ENCODE data around the gene ZNF746. TPM values are rescaled to one million over a fixed set of nuclear protein-coding genes. Genes with fewer than 3 reads are reported as not detected.

Gene ZNF746
- polyA plus RNA-seq, 1 donor (not counting 4 experiments of a cell fraction or from before 2014, with no cell fraction given), result 7.0 TPM

DNA sequence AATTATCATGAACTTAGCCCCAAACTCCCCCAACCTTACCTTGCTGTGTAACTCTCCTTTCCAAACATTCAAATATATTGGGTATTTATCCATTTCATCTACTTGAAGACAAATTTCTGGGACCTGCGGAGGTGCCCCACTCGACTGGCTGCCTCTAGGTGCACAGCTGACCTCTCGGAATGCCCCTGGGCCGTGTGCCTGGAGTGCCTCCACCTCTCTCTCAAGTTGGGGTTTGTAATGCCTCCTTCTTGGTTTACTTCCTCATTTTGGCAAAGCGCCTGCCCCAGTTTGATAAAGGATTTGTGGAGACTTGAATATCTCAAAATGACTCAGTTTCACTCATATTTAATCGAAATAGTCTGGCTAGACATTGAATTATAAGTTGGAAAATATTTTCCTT, 53.3 kb downstream of the ZNF746 start:
- no peak for FAIRE-seq
- dilution Hi-C loops (cut with MboI; ENCODE audit: extremely low pct_ligation_motif_present, low sequenced_read_pairs), result no loop called here
- no peaks in the 10 kb centered on the region for H4K20me1 ChIP-seq (ENCODE audit: control insufficient read depth, extremely low read depth, insufficient read depth, low read length)

DNA sequence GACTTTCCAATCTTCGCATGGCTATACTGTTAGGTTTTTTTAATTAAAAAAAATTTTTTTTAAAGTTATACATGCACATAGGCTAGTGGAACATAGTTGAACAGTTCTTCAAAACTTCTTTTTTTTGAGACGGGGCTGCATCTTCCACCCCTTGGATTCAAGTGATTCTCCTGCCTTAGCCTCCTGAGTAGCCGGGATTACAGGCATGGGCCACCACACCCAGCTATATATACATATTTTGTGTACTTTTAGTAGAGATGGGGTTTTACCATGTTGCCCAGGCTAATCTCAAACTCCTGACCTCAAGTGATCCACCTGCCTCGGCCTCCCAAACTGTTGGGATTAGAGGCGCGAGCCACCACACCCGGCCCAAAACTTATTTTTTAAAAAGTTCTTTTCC, 54.1 kb downstream of the ZNF746 start:
- no peaks in the 10 kb centered on the region for H3K4me1 ChIP-seq (ENCODE audit: control insufficient read depth, extremely low read depth, insufficient read depth, low read length)
- H3K79me2 ChIP-seq (ENCODE audit: control insufficient read depth, insufficient read depth, low read length), result peaks cover 3% of the 10 kb centered on the region
- H3K4me2 ChIP-seq (ENCODE audit: control insufficient read depth, extremely low read depth, insufficient read depth, low read depth, low read length), result no peak overlapping the region
- no peak overlapping the region for H3K4me3 ChIP-seq (ENCODE audit: control insufficient read depth in 2 of 3, extremely low read depth in 1 of 3, insufficient read depth in 2 of 3, low read depth in 1 of 3, low read length in 3 of 3)
- peaks cover 3% of the 10 kb centered on the region for H3K9me1 ChIP-seq (ENCODE audit: control insufficient read depth, extremely low read depth, insufficient read depth, low read length)
- no peak overlapping the region for H3K27ac ChIP-seq (ENCODE audit: control insufficient read depth, insufficient read depth, low read length)
- FAIRE-seq (no peak), DNase-seq (ENCODE audit: low read depth, low spot score) (no peak)
- no peak for TF ChIP-seq EZH2 (IDR thresholded peaks at IDR 0.05; ENCODE audit: low read length)
- TF ChIP-seq, protein P1, sequence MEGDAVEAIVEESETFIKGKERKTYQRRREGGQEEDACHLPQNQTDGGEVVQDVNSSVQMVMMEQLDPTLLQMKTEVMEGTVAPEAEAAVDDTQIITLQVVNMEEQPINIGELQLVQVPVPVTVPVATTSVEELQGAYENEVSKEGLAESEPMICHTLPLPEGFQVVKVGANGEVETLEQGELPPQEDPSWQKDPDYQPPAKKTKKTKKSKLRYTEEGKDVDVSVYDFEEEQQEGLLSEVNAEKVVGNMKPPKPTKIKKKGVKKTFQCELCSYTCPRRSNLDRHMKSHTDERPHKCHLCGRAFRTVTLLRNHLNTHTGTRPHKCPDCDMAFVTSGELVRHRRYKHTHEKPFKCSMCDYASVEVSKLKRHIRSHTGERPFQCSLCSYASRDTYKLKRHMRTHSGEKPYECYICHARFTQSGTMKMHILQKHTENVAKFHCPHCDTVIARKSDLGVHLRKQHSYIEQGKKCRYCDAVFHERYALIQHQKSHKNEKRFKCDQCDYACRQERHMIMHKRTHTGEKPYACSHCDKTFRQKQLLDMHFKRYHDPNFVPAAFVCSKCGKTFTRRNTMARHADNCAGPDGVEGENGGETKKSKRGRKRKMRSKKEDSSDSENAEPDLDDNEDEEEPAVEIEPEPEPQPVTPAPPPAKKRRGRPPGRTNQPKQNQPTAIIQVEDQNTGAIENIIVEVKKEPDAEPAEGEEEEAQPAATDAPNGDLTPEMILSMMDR (optimal IDR thresholded peaks at IDR 0.05 in 1 of 3, IDR thresholded peaks at IDR 0.05 in 1 of 3, conservative IDR thresholded peaks at IDR 0.05 in 1 of 3; ENCODE audit: extremely low read depth in 1 of 3, insufficient read depth in 2 of 3, low read length in 3 of 3), result no peak
- H3K9ac ChIP-seq (ENCODE audit: control insufficient read depth, extremely low read depth, insufficient read depth, low read length), result no peak overlapping the region
- peaks cover 7 to 23% of the 10 kb centered on the region in 2 experiments for H3K36me3 ChIP-seq (ENCODE audit: control insufficient read depth in 2 of 2, extremely low read depth in 1 of 2, insufficient read depth in 2 of 2, low read length in 2 of 2)
- no peaks in the 10 kb centered on the region for H4K20me1 ChIP-seq (ENCODE audit: control insufficient read depth, extremely low read depth, insufficient read depth, low read length)
- H3K9me3 ChIP-seq (ENCODE audit: control insufficient read depth, low read depth, low read length), result no peaks in the 10 kb centered on the region
- dilution Hi-C loops (cut with MboI; ENCODE audit: extremely low pct_ligation_motif_present, low sequenced_read_pairs), result no loop called here
- H3K27me3 ChIP-seq (ENCODE audit: control insufficient read depth, extremely low read depth, insufficient read depth, low read length), result no peaks in the 10 kb centered on the region
- H2AFZ ChIP-seq (ENCODE audit: control insufficient read depth, low read length), result no peak overlapping the region

More for the DNA sequence above, 53.3 kb downstream of the ZNF746 start:
- no peak overlapping the region for H3K27ac ChIP-seq (ENCODE audit: control insufficient read depth, insufficient read depth, low read length)
- no peak overlapping the region for H3K9ac ChIP-seq (ENCODE audit: control insufficient read depth, extremely low read depth, insufficient read depth, low read length)
- H3K9me3 ChIP-seq (ENCODE audit: control insufficient read depth, low read depth, low read length), result no peaks in the 10 kb centered on the region
- H3K9me1 ChIP-seq (ENCODE audit: control insufficient read depth, extremely low read depth, insufficient read depth, low read length), result peaks cover 3% of the 10 kb centered on the region
- H3K4me2 ChIP-seq (ENCODE audit: control insufficient read depth, extremely low read depth, insufficient read depth, low read depth, low read length), result no peak overlapping the region
- no peaks in the 10 kb centered on the region for H3K4me1 ChIP-seq (ENCODE audit: control insufficient read depth, extremely low read depth, insufficient read depth, low read length)
- TF ChIP-seq EZH2 (IDR thresholded peaks at IDR 0.05; ENCODE audit: low read length), result no peak
- TF ChIP-seq, protein P1 (optimal IDR thresholded peaks at IDR 0.05 in 1 of 3, IDR thresholded peaks at IDR 0.05 in 1 of 3, conservative IDR thresholded peaks at IDR 0.05 in 1 of 3; ENCODE audit: extremely low read depth in 1 of 3, insufficient read depth in 2 of 3, low read length in 3 of 3), result no peak
- H3K36me3 ChIP-seq (ENCODE audit: control insufficient read depth in 2 of 2, extremely low read depth in 1 of 2, insufficient read depth in 2 of 2, low read length in 2 of 2), result peaks cover 4 to 20% of the 10 kb centered on the region in 2 experiments
- DNase-seq (ENCODE audit: low read depth, low spot score), result no peak
- peaks cover 3% of the 10 kb centered on the region for H3K79me2 ChIP-seq (ENCODE audit: control insufficient read depth, insufficient read depth, low read length)
- H3K4me3 ChIP-seq (ENCODE audit: control insufficient read depth in 2 of 3, extremely low read depth in 1 of 3, insufficient read depth in 2 of 3, low read depth in 1 of 3, low read length in 3 of 3), result no peak overlapping the region
- no peak overlapping the region for H2AFZ ChIP-seq (ENCODE audit: control insufficient read depth, low read length)
- H3K27me3 ChIP-seq (ENCODE audit: control insufficient read depth, extremely low read depth, insufficient read depth, low read length), result no peaks in the 10 kb centered on the region

Measured in keratinocyte (primary cell).